Adrenal gland (tissue), 12 donors: ENCODE results near the gene INIP. TPM values are rescaled to one million over a fixed set of nuclear protein-coding genes. Genes with fewer than 3 reads are reported as not detected.

Experiments
- DNase-seq, 7 donors: peaks; one replicate each; pipeline ENCODE4 v3.0.0-alpha.2; 2019 to 2020
- H3K27ac ChIP-seq, 5 donors: fragments of 200-600 bp; sonication (generic) in 4 of 5; 1 replicate in 3 of 5; 2 replicates in 2 of 5; pipeline versions ENCODE4 v1.5.1 to v1.8.0; 2016 to 2020; ENCODE audit warnings: mild to moderate bottlenecking in 1 of 5
- H3K27me3 ChIP-seq: fragments of 200-600 bp; 2 replicates; pipeline ENCODE4 v1.8.0; 2021
- H3K36me3 ChIP-seq, 2 donors: fragments of 200-600 bp; replicated peaks in 1 of 2; 1 replicate in 1 of 2; 2 replicates in 1 of 2; pipeline versions ENCODE4 v1.5.1 to v1.8.0; 2018 to 2022
- H3K4me1 ChIP-seq, 2 donors: fragments of 200-600 bp; replicated peaks in 1 of 2; 1 replicate in 1 of 2; 2 replicates in 1 of 2; pipeline versions ENCODE4 v1.5.1 to v1.8.0; 2018 to 2021
- H3K4me3 ChIP-seq, 4 donors: fragments of 200-600 bp; sonication (generic) in 3 of 4; one replicate each; pipeline ENCODE4 v1.5.1; 2016 to 2018
- H3K9me3 ChIP-seq, 3 donors: fragments of 200-600 bp; sonication (generic) in 1 of 3; replicated peaks in 1 of 3; 1 replicate in 2 of 3; 2 replicates in 1 of 3; pipeline versions ENCODE4 v1.5.1 to v1.8.0; 2016 to 2021
- CTCF ChIP-seq, 6 experiments: fragments of 450-650 bp in 4 of 6; fragments of 200-600 bp in 2 of 6; sonication (generic) in 1 of 6; IDR thresholded peaks; 1 replicate in 5 of 6; 2 replicates in 1 of 6; pipeline versions ENCODE4 v1.5.1 to v1.8.0; 2016 to 2021; ENCODE audit warnings: antibody characterized with exemption in 6 of 6, mild to moderate bottlenecking in 2 of 6, moderate library complexity in 1 of 6
- POLR2A ChIP-seq, 2 donors: fragments of 450-650 bp; IDR thresholded peaks; one replicate each; pipeline ENCODE4 v1.6.1; 2017; ENCODE audit warnings: antibody characterized with exemption in 2 of 2, mild to moderate bottlenecking in 2 of 2, moderate library complexity in 1 of 2
- WGBS, 4 donors: extraction: QIAGEN DNeasy Blood & Tissue Kit in 2 of 4; methylation state at CpG; one replicate each; pipeline versions ENCODE4 v1.1.5 to v1.1.7; 2013 to 2017; 5-methylcytosine and 5-hydroxymethylcytosine counted together
- intact Hi-C, 2 donors: fragments of 100-400 bp; cut with DNase I; formaldehyde crosslinking; loops; one replicate each; pipeline versions ENCODE4 v1.14.1 to v1.15.0; 2022 to 2023
- polyA plus RNA-seq, 3 donors: library from polyadenylated mRNA; stranded (reverse); fragments of 200-250 nt in 2 of 3; fragments of 350-450 nt in 1 of 3; fragmentation: Illumina TruSeq in 1 of 3; extraction: RNeasy Lipid Tissue Mini Kit (QIAGEN cat#74804) in 1 of 3; gene quantifications; one replicate each; pipeline ENCODE4 v1.2.3, GENCODE V29; 2013 to 2014
- total RNA-seq, 9 donors: library from RNA; depleted of rRNA in 4 of 9; stranded (reverse); fragments of >200 nt in 4 of 9; fragments of 120-200 nt in 1 of 9; fragmentation: NEBNext Ultra II Directional in 1 of 9; extraction: Animal tissue kit (Norgen Biotek cat#: 25700) in 1 of 9; gene quantifications; one replicate each; pipeline versions ENCODE4 v1.1.0 to v1.2.4, GENCODE V29; 2013 to 2023
- donor health status: healthy with polysubstance abuse.
- donor health status: Bipolar disorder and iron deficiency.
- donor health status: DM: yes; HTN: yes; CAD: no.
- donor health status: DM: no; HTN: no; CAD: no.
- donor health status: DM: no; HTN: no; CAD: no.
- donor health status: DM: yes; HTN: yes; CAD: no.

The INIP gene
- total and polyA plus RNA-seq, 12 donors, result 5.5 to 28.2 (median 20.0) TPM

DNA sequence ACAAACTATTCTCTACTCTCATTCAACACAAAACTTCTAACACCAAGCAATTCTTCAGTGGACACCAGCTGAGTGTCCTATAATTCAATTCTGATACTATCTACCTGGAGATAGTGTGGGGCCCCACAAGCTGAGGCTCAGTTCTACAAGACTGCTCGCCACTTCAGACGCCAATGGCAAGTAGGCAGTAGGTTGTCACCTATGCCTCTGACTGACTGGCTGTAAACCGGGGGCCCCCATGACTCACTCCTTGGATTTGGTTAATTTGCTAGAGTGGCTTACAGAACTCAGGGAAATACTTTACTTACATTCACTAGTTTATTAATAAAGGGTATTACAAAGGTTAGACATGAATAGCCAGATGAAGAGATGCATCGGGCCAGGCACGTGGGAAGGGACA lies 21.5 kb downstream of the INIP start:
- intact Hi-C loops, result loop anchor here in 1 of 2 donors (10.0 kb wide), 1 partner anchor 212 kb away; the partner anchor contains the start of gene KIAA1958

GRCh38 chr9:112694706-112695555 lies 23.0 kb downstream of the INIP start:
- no peaks in the 10 kb centered on the region for H3K9me3 ChIP-seq
- H3K27ac ChIP-seq, result no peak overlapping the region
- no peaks in the 10 kb centered on the region for H3K4me1 ChIP-seq
- no peaks in the 10 kb centered on the region for H3K27me3 ChIP-seq
- DNase-seq, result no peak
- no peak overlapping the region for H3K4me3 ChIP-seq
- TF ChIP-seq POLR2A (IDR thresholded peaks at IDR 0.05), result no peak
- intact Hi-C loops, result loop anchor here in 1 of 2 donors (10.0 kb wide), 1 partner anchor 210 kb away; the partner anchor contains the start of gene KIAA1958
- H3K36me3 ChIP-seq, result peaks cover 0 to 9% of the 10 kb centered on the region in 2 donors
- WGBS, 4 donors, result 82 to 87% (median 85%) methylated on average over 4 of the region's 4 CpGs

More for the DNA sequence above, 21.5 kb downstream of the INIP start:
- Histone ChIP-seq H3K4me1 (no peaks in the 10 kb centered on the region), H3K27me3 (no peaks in the 10 kb centered on the region), H3K4me3 (no peak overlapping the region), H3K36me3 (peaks cover 0 to 9% of the 10 kb centered on the region in 2 donors), H3K27ac (no peak overlapping the region), H3K9me3 (no peaks in the 10 kb centered on the region)
- WGBS, 4 donors, result 96 to 98% (median 97%) methylated on average over 5 of the region's 5 CpGs
- DNase-seq, result no peak
- TF ChIP-seq CTCF (IDR thresholded peaks at IDR 0.05) (no peak), POLR2A (IDR thresholded peaks at IDR 0.05) (no peak)

DNA sequence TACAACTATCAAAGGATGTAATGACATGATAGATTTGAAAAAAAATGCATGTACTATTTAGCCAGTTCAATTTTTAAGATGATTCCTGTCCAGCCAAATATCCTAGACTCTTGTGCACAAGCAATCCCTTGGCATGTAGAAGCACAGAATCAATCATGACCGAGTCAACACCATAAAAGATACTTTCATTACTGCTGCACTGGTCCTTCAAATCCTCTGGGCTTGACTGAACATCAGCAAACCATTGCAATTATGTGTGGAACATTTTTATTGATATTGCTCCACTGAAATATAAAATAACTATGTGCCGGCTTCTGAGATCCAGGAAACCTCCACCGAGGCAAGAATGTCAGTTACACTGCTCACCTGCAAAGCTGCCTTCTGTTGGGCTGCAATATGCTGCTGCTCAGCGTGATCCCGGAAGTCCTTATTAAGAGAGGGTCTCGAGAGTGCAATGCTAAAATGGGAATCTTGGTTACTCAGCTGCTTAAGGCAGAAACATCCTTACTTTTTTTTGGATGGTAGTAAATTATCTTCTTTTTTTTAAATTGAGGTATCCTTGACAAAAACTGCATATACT lies 28.7 kb downstream of the INIP start:
- no peaks in the 10 kb centered on the region for H3K4me1 ChIP-seq
- H3K27ac ChIP-seq, result no peak overlapping the region
- WGBS, 4 donors, result 90 to 94% (median 93%) methylated on average over 6 of the region's 6 CpGs
- H3K27me3 ChIP-seq, result no peaks in the 10 kb centered on the region
- no peak for TF ChIP-seq CTCF (IDR thresholded peaks at IDR 0.05)
- intact Hi-C loops, result no loop called here
- no peak overlapping the region for H3K4me3 ChIP-seq
- no peak for DNase-seq
- no peaks in the 10 kb centered on the region for H3K9me3 ChIP-seq
- peaks cover 0 to 24% of the 10 kb centered on the region in 2 donors for H3K36me3 ChIP-seq

GRCh38 chr9:112680731-112681402 lies 37.0 kb downstream of the INIP start:
- H3K9me3 ChIP-seq, result no peaks in the 10 kb centered on the region
- TF ChIP-seq CTCF (IDR thresholded peaks at IDR 0.05) (no peak), POLR2A (IDR thresholded peaks at IDR 0.05) (no peak)
- no peaks in the 10 kb centered on the region for H3K4me1 ChIP-seq
- no peaks in the 10 kb centered on the region for H3K27me3 ChIP-seq
- 82 to 92% (median 86%) methylated on average over 6 of the region's 6 CpGs for WGBS, 4 donors
- intact Hi-C loops, result no loop called here
- no peak overlapping the region for H3K27ac ChIP-seq
- DNase-seq, result no peak
- no peak overlapping the region for H3K4me3 ChIP-seq
- H3K36me3 ChIP-seq, result no peaks in the 10 kb centered on the region
